Prostate gland (tissue), 2 donors: ENCODE results near the gene SPTBN1. TPM values are rescaled to one million over a fixed set of nuclear protein-coding genes. Genes with fewer than 3 reads are reported as not detected.

Experiments used
- DNase-seq: peaks from one replicate; pipeline ENCODE4 v3.0.0-alpha.2; 2019; ENCODE audit warnings: low spot score
- H3K27ac ChIP-seq, 2 donors: fragments of 200-600 bp; sonication (generic); 2 replicates each; pipeline ENCODE4 v1.5.1; 2017 to 2019
- H3K27me3 ChIP-seq: fragments of 200-600 bp; sonication (generic); replicated peaks from 2 replicates; pipeline ENCODE4 v1.5.1; 2019; ENCODE audit not compliant: insufficient read depth
- H3K36me3 ChIP-seq, 2 donors: fragments of 200-600 bp; sonication (generic); 1 replicate in 1 of 2; 2 replicates in 1 of 2; pipeline versions ENCODE4 v1.5.1 to v1.8.1; 2017 to 2019
- H3K4me1 ChIP-seq: fragments of 200-600 bp; sonication (generic); replicated peaks from 2 replicates; pipeline ENCODE4 v1.5.1; 2019
- H3K4me3 ChIP-seq, 2 donors: fragments of 200-600 bp; sonication (generic); 2 replicates each; pipeline ENCODE4 v1.5.1; 2017 to 2019
- H3K9me3 ChIP-seq: fragments of 200-600 bp; sonication (generic); 2 replicates; pipeline ENCODE4 v1.5.1; 2017
- POLR2A ChIP-seq: fragments of 450-650 bp; IDR thresholded peaks from one replicate; pipeline ENCODE4 v1.6.1; 2016; ENCODE audit warnings: antibody characterized with exemption, mild to moderate bottlenecking
- POLR2AphosphoS5 ChIP-seq: sonication (generic); formaldehyde crosslinking; IDR thresholded peaks from one replicate; pipeline ENCODE4 v1.6.1; 2017; ENCODE audit warnings: antibody characterized with exemption
- WGBS: methylation state at CpG from one replicate; pipeline ENCODE4 v1.1.5; 2018; 5-methylcytosine and 5-hydroxymethylcytosine counted together
- intact Hi-C: fragments of 100-400 bp; cut with DNase I; formaldehyde crosslinking; loops from one replicate; pipeline ENCODE4 v1.14.2; 2022
- total RNA-seq, 2 donors: library from RNA; depleted of rRNA; stranded (reverse); fragments of >200 nt; gene quantifications; one replicate each; pipeline ENCODE4 v1.1.0, GENCODE V29; 2016
- TF ChIP-seq, protein P1 (sequence below), 4 experiments: fragments of 200-600 bp in 2 of 4; fragments of 450-650 bp in 2 of 4; sonication (generic) in 2 of 4; IDR thresholded peaks; 1 replicate in 3 of 4; 2 replicates in 1 of 4; pipeline ENCODE4 v1.5.1; 2016 to 2019; ENCODE audit warnings: antibody characterized with exemption in 4 of 4, mild to moderate bottlenecking in 2 of 4, moderate library complexity in 2 of 4

SPTBN1 gene
- total RNA-seq, 2 donors from 2014 or later, result 146 to 348 TPM

DNA sequence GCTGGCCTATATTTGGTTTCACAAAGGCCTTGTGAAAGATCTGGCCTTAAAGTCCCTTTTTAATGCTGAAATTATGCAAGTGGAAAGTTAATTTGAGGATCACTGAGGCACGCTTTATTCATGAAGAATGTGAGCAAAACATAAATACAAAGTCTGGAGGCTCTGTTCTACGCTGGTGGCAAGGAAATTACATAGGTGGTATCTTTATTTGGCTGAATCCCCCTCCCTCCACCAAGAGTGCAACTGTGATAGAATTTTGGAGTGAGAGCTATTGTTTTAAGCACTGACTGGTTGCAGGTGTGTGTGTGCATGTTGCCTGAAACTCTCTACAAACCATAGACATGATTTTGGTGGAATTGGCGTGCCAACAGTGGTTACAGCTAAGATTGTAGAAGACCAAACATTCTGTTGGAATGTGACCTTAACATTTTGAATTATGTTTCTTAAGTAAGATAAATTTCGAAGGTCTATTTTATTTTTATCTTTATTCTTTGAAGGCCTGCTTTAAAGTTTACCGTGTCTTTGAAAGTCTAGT lies 114.3 kb downstream of the SPTBN1 start:
- DNase-seq, result no peak
- no peak for TF ChIP-seq POLR2AphosphoS5
- no peak for TF ChIP-seq POLR2A
- TF ChIP-seq, protein P1, sequence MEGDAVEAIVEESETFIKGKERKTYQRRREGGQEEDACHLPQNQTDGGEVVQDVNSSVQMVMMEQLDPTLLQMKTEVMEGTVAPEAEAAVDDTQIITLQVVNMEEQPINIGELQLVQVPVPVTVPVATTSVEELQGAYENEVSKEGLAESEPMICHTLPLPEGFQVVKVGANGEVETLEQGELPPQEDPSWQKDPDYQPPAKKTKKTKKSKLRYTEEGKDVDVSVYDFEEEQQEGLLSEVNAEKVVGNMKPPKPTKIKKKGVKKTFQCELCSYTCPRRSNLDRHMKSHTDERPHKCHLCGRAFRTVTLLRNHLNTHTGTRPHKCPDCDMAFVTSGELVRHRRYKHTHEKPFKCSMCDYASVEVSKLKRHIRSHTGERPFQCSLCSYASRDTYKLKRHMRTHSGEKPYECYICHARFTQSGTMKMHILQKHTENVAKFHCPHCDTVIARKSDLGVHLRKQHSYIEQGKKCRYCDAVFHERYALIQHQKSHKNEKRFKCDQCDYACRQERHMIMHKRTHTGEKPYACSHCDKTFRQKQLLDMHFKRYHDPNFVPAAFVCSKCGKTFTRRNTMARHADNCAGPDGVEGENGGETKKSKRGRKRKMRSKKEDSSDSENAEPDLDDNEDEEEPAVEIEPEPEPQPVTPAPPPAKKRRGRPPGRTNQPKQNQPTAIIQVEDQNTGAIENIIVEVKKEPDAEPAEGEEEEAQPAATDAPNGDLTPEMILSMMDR (IDR thresholded peaks at IDR 0.05), result no peak
- no peaks in the 10 kb centered on the region for H3K9me3 ChIP-seq
- no peak overlapping the region for H3K27ac ChIP-seq
- peaks cover 19% of the 10 kb centered on the region for H3K4me1 ChIP-seq
- no peaks in the 10 kb centered on the region for H3K36me3 ChIP-seq
- no peaks in the 10 kb centered on the region for H3K27me3 ChIP-seq
- 75% methylated on average over 5 of the region's 5 CpGs for WGBS
- no peak overlapping the region for H3K4me3 ChIP-seq
- intact Hi-C loops, result no loop called here

DNA sequence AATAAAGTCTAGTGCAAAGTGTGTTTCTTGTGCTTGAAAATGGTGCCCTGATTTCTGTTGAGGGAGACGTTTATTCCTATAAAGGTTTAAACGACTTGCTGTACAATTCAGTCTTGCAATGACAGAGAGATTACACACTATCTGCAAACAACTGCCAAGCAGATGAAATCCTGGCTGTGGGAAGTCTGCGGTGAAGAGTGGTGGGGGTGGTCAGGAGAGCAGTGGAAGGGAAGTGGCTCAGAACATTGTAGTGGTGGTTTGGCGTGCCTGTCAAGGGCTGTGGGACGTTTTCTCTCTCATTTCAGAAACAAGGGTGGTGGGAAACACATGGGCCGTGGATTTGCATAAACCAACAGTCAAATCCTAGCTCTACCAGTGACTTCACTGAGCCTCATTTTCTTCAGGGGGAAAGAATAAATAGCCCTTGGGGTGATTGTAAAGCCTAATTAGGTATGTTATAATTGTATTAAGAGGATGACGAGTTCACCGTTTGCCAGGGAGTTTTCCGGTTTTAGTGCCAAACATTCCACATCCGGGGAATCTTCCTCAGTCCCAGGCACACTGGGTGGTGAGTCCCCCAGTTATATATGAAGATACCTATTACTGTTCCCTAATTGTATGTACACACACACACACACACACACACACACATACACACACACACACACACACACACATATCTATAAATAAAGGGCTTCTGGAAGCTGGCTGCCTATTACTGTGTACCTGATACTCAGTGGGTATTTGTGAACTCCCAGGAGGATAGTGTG lies 115.0 kb downstream of the SPTBN1 start:
- H3K4me1 ChIP-seq, result peaks cover 19% of the 10 kb centered on the region
- H3K27me3 ChIP-seq, result no peaks in the 10 kb centered on the region
- TF ChIP-seq POLR2AphosphoS5 (peak; percentile 16), POLR2A (no peak)
- no peaks in the 10 kb centered on the region for H3K9me3 ChIP-seq
- no peak overlapping the region for H3K4me3 ChIP-seq
- intact Hi-C loops, result no loop called here
- H3K36me3 ChIP-seq, result no peaks in the 10 kb centered on the region
- DNase-seq, result no peak
- WGBS, result 22% methylated on average over 10 of the region's 10 CpGs
- no peak overlapping the region for H3K27ac ChIP-seq

DNA sequence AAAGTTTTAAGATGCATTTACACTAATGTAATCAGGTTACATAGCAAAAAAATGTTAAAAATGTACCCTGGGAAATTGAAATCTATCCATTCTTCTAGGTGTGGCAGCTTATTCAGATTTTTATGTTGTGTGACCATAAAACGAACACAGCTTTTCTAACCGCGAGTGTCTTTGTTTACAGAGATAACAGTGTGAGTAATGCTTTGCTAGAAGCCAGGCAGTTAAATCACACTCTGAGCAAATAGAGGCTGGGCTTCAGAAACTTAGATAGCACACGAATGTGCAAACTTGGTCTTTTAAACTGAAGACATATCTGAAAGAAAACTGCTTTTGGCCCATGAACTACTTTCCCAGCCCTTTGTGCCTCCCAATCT lies 116.1 kb downstream of the SPTBN1 start:
- peaks cover 19% of the 10 kb centered on the region for H3K4me1 ChIP-seq
- peak; percentile 71 for TF ChIP-seq POLR2AphosphoS5
- TF ChIP-seq, protein P1 (IDR thresholded peaks at IDR 0.05), result no peak

DNA sequence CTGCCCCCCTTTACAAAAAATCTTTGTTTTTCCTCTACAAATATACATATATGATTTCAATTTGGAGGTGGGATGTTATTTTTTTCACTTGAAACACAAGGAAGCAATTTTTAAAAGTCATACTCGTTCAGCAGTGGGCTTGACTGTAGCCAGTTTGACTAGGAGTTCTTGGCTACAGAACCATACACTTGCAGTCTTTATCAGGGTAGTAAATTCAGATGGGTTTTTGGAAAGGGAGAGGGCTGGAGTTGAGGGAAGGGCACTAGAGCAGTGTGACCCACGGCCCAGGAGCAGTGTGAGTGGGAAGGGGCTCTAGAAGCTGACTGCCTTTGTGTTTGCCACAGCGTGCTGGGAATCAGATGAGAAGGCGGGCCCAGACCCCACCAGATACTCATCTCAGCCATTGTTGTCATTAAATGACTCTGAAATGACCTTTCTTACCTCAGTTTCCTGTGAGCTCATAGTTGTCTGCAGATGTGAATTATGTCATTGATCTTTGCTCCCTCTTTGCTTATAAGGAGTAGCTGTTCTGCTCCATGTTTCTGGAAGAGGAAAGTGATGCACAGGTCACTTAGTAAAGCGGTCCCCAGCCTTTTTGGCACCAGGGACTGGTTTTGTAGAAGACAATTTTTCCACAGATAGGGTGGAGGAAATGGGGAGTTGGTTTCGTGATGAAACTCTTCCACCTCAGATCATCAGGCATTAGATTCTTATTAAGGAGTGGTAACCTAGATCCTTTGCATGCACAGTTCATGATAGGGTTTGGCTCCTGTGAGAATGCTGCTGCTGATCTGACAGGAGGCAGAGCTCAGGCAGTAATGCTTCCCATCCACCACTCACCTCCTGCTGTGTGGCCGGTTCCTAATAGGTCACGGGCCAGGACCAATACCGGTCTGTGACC lies 116.8 kb downstream of the SPTBN1 start:
- no peaks in the 10 kb centered on the region for H3K9me3 ChIP-seq
- 75% methylated on average over 9 of the region's 9 CpGs for WGBS
- no peaks in the 10 kb centered on the region for H3K27me3 ChIP-seq
- intact Hi-C loops, result no loop called here
- no peak for DNase-seq
- TF ChIP-seq, protein P1 (IDR thresholded peaks at IDR 0.05), result no peak
- TF ChIP-seq POLR2A (no peak), POLR2AphosphoS5 (no peak)
- no peak overlapping the region for H3K4me3 ChIP-seq
- peak overlapping the region; percentile 24 to 47 for H3K27ac ChIP-seq
- H3K4me1 ChIP-seq, result peaks cover 19% of the 10 kb centered on the region
- H3K36me3 ChIP-seq, result no peaks in the 10 kb centered on the region

More for the DNA sequence above, 116.1 kb downstream of the SPTBN1 start:
- H3K27me3 ChIP-seq, result no peaks in the 10 kb centered on the region
- 3% methylated on average over 4 of the region's 4 CpGs for WGBS
- H3K27ac ChIP-seq, result peak overlapping the region; percentile 24 to 47
- H3K9me3 ChIP-seq, result no peaks in the 10 kb centered on the region
- no peak for DNase-seq
- intact Hi-C loops, result no loop called here
- H3K4me3 ChIP-seq, result no peak overlapping the region
- no peaks in the 10 kb centered on the region for H3K36me3 ChIP-seq

DNA sequence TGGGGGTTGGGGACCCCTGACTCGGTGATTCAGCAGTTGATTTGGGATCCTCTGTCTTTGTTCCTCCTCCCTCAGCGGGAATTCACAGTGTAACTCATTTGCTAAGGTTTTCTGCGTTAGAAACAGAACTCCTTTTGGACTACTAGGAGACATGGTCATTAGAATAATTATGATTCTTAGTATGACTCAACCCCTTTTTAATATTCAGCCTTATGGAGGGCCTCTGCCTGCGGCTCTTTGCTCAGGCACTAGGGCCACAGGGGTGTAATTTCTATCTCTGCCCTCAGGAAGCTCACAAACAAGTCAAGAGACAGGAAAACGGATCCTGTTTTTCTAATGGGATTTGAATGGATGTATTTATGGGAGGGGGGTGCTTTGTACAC lies 117.4 kb downstream of the SPTBN1 start:
- Histone ChIP-seq H3K4me3 (no peak overlapping the region), H3K4me1 (peaks cover 19% of the 10 kb centered on the region)
- intact Hi-C loops, result no loop called here

More for the DNA sequence above, 117.4 kb downstream of the SPTBN1 start:
- Histone ChIP-seq H3K27ac (no peak overlapping the region), H3K27me3 (no peaks in the 10 kb centered on the region), H3K36me3 (no peaks in the 10 kb centered on the region), H3K9me3 (no peaks in the 10 kb centered on the region)
- TF ChIP-seq POLR2AphosphoS5 (no peak), POLR2A (no peak)
- TF ChIP-seq, protein P1 (IDR thresholded peaks at IDR 0.05), result no peak
- no peak for DNase-seq
- 84% methylated on average over 5 of the region's 5 CpGs for WGBS
